HepG2 (cell line): ENCODE data around the gene FOXS1.

Source experiments
- CREBL2 ChIP-seq: sonication (generic); formaldehyde crosslinking; IDR thresholded peaks from 2 replicates; pipeline ENCODE4 v1.8.1; 2023; ENCODE audit warnings: missing genetic modification reagents, mild to moderate bottlenecking, borderline replicate concordance
- EED ChIP-seq: sonication (generic); formaldehyde crosslinking; IDR thresholded peaks from 2 replicates; pipeline ENCODE4 v1.5.0; 2020; ENCODE audit warnings: mild to moderate bottlenecking, missing genetic modification reagents
- MLX ChIP-seq: IDR thresholded peaks from 2 replicates; pipeline ENCODE4 v1.6.1; 2016
- ZSCAN22 ChIP-seq: sonication (generic); formaldehyde crosslinking; IDR thresholded peaks from 2 replicates; pipeline ENCODE4 v1.4.0; 2020; ENCODE audit warnings: mild to moderate bottlenecking, missing genetic modification reagents

GRCh38 chr20:31875671-31876070 lies 30.3 kb upstream of the FOXS1 start:
- no peak for TF ChIP-seq MLX (CRISPR knock-in tag)
- no peak for TF ChIP-seq ZSCAN22
- TF ChIP-seq EED (CRISPR knock-in tag), result no peak
- no peak for TF ChIP-seq CREBL2 (CRISPR knock-in tag)
